HG02885 (cell line): ENCODE data around the gene RCN2.
"Not testable (repeated sequence)": the region's sequence is repeated elsewhere in the genome, so short reads cannot be mapped to it uniquely, and the experiment has no call there.

Experiments used
- ATAC-seq: cut with Tn5 transposase; IDR thresholded peaks from one replicate; pipeline ENCODE4 v1.9.1; 2021; ENCODE audit warnings: mild to moderate bottlenecking; ENCODE audit not compliant: unreplicated experiment, poor library complexity

Gene RCN2

DNA sequence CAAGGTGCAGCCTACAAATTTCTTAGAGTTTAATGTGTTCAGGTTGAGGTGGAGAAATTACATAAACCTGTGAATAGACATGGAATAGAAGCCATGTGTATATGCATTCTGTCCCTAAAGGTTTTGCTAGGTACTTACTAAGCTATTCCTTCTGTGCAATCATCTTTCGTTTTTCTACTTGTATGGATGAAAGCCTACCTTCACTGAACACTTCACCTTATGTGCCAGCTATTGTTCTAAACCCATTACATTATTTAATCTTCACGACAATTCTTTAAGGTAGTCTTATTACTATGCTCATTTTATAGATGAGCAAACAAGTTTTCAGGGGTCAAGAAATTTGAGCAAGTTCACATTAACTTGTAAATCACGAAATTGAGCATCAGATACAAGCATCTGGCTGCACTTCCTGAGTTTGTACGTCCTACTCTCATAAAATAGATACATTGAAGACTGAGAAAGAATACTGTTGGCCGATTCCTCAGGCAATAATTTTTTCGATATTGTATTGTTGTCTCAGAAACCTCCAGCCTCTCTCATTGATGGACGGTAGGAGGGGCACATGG, 635 bp upstream of the RCN2 start:
- no peak for ATAC-seq

DNA sequence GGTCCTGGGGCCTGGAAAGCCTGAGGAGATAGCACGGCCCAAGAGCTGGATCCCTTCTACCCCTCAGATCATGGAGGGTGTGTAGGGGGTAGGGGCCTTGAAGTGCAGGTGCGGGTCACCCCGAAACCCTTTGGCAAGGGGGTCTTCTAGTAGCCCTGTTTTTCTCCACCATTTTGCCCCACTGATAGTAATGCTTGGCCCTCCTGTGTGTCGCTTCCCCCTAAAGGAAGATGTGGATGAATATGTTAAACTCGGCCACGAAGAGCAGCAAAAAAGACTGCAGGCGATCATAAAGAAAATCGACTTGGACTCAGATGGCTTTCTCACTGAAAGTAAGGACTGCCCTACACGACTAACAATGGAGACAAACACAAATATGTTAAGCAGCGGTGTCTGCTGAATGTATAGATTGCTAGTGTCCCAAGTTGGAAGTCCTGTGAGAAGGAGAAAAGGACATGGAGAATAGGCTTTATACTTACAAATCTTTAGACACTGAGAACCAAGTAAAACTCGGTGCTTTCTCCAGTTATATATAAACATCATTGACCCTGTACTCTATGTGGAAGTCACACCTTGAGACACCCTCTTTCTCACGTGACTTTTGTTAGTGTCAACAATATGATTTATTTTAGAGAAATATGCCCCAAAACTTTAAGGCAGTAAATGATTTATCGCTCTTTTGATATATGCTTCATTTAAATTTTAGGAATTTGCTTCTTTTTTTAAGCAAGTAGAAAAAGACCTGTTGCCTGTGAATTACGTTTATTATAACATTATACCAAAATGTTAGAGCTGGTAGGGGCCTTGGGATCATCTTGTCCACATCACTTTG, 802 bp downstream of the RCN2 start:
- no peak for ATAC-seq

DNA sequence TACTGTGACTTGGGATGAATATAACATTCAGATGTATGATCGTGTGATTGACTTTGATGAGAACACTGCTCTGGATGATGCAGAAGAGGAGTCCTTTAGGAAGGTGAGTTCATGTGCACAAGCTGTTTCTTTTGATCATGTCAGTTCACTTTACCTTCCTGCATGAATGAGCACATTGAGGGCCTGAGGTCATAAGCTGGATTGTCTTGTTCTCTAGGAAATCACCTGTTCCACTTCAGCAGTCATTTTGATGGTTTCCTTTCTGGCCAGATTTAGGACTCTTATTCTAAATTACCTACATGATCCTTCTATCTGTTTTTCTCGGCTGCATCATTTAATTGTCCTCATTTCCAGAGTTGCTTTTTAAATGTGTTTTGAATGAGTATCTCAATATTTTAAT, 4.1 kb downstream of the RCN2 start:
- ATAC-seq = no peak

DNA sequence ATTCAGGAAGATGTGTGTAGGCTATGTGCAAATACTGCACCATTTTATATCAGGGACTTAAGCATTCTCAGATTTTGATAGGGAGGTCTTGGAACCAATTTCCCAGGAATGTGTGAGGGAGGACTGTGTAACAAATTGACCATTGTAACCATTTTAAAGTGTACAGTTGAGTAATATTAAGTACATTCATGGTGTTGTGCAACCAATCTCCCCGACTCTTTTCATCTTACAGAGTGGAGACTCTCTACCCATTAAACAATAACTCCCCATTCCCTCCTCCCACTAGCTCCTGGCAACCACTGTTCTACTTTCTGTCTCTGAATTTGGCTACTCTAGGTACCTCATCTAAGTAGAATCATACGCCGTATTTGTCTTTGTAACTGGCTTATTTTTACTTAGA, 5.1 kb downstream of the RCN2 start:
- no peak for ATAC-seq

DNA sequence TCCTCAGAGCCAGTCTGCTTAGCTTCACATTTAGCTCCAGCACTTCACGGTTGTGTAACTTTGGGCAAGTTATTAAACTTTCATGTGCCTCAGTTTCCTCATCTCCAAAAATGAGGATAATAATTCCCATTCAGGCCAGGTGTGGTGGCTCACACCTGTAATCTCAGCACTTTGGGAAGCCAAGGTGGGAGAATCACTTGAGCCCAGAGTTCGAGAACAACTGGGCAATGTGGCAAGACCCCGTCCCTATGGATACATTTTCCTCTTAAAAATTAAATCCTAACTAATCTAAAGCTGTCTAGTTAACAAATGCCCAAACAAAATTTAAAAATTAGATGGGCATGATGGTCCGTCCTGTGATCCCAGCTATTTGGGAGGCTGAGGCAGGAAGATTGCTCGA, 7.2 kb downstream of the RCN2 start:
- no peak for ATAC-seq

DNA sequence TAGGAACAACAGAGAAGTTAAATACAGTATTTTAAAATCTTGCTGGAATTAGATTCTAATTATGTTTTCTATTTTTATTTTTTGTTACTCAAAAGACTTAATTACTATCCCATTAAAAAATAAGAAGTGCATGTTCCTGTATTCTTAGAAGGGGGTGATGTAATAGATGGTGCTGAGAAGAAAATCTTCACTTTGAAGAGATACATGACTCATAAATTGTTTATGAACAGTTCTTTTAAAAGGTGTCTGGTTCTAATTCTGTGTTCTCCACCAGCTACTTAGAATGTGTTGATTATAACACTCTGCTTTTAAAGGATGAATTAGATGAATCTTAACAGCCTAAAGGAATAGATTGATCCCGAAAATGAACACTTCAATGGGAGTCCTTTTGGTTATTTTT, 8.2 kb downstream of the RCN2 start:
- ATAC-seq = no peak

DNA sequence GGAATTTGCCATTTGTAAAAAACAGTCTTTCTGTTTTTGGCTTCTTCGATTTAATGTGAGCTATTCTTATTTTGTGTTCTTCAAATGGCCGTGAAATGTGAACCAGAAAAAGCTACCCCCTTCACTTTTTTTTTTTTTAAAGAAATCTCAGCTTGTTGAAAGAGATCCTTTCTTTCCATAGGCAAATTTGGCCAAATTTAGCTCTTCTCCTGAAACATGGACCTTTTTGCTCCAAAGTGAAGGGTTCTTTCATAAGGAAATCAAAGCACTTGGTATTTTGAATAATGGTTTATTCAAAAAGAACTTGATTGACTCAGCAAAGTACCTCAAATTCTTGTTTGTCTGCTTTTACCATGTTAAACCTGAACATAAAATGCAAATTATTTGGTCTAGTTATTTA, 10.1 kb downstream of the RCN2 start:
- no peak for ATAC-seq

DNA sequence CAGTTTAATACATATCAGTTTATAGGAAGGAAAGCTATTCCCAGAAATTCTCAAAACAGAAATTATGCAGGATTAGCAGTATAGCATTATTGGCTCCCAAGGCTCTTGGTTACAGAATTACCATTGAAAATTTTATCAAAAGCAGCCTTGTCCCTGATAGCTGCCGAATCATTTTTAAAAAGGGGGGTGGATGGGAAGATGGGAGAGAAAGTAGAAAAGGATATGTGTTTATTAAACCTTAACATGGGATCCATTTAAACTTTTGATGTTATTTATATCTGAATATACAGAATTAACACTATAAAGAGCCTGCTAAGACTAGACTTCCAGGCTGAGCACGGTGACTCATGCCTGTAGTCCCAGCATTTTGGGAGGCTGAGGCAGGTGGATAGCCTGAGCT, 10.8 kb downstream of the RCN2 start:
- no peak for ATAC-seq

DNA sequence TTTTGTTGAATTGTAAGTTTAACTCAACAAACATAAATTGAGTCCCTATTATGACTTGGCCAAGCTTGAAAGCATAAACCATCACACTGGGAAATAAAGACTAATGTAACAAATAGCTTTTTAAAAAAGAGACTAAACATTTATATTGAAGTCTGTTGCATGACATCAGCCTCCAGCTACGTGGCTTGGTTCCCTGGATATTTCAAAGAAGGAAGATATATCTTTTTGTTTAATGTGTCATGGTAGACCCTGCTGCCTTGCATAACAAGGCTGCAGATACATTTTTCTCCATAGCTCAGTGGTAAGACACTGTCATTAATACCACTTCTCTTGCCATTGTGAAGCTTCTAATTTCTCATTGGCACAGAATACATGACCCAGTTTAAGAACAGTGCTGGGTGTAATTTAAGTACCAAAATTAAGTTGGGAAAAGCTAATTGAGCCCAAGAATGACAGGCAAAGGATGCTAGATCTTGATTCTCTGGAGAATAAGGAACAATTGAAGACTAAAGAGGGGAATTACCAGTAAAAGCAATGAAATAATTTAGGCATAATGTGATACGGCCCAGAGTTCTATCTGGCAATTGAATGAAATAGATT, 14.0 kb downstream of the RCN2 start:
- ATAC-seq = no peak

DNA sequence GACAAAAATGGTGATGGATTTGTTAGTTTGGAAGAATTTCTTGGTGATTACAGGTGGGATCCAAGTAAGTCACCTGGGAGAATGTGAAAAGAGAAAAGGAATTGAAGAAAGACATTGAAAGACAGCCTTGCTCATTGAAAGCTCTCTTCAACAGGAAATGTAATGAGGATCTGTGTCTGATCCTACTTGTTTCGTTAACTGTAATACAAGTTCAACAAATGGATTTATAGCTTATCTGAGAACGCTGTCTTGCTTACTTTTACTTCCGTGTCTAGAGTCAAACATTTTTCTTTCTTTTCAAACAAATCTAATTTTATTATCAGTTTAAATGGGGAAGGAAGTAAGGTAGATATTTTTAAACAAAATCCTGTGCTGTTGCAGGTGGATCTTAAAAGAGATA, 15.9 kb downstream of the RCN2 start:
- ATAC-seq = no peak

DNA sequence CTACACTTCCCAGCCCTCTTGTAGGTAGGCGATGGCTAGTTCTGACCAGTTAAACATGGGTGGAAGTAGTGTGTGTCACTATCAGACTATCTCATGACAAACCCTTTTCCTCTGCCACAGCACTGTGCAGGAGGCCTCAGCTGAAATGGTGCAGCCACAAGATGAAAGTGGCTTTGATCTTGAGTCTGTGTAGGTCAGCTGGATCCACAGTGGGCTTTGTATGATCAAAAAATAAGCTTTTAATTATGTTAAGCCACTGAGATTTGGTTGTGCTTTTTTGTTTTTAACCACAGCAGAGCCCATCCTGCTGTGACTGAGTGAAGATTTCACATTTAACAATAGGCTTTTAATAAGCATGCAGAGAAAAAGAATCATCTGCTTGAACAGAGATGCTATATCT, 19.7 kb downstream of the RCN2 start:
- no peak for ATAC-seq

DNA sequence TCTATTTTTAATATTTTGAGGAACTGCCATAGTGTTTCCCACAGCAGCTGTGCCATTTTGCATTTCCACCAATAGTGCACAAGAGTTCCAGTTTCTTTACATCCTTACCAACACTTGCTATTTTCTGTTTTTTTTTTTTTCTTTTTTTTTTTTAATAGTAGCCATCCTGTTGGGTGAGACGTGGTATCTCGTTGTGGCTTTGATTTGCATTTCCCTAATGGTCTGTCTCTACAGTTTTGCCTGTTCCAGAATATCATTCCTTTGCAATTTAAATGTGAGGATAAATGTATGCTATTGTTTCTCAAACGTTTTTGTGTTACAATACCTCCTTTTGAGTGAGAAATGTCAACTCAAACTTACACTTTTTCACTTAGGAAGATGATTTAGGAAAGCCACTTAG, 22.4 kb downstream of the RCN2 start:
- ATAC-seq = no peak

DNA sequence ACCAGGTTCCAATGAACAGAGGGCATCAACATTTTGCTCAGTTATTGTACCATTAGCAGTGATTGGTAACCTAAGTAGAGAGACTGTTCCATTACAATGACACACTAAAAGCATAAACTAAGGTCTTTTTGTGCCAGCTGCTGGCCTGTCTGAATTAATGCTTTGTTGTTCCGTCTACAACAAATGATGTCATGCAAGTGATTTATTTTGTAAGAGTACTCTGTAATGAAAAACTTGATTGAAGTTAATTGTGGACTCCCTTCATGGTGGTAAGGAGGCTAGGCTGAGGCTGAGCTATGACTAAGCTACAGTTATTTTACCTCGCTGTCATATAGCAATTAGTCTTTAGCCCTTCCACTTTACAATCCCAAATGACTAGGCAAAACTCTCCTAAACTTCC, 23.2 kb downstream of the RCN2 start:
- no peak for ATAC-seq

DNA sequence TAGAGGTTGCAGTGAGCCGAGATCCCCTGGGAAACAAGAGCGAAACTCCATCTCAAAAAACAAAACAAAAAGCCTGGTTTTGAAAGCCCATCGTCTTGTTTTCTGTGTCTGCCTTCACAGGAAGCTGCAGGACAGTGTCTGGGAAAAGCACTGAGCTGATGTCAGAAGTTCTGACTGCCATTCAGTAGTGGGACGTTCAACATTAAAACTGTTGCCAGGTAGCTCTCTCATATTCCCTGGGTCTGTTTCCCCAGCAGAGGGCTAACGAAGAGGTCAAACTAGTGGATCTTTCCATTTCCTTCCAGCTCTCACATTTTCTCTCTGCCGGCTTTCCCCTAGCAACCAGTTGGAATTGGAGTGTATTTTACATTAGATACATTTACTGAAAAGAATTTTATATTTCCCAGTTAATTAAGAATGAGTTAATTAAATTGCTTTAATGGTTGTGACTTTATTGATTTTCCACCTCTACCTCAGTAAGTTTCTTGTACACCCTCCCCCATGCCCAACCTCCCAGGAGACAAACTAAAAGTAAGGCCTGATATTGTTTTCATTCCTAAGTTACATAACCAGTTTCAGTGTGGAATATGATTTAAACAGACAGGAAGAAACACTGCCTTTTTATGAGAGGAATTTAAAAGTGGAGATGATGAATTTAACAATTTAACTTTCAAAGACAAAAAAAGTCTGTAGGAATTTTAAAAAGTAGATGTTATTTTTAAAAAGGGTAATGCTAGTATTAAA, 29.9 kb downstream of the RCN2 start:
- no peak for ATAC-seq

DNA sequence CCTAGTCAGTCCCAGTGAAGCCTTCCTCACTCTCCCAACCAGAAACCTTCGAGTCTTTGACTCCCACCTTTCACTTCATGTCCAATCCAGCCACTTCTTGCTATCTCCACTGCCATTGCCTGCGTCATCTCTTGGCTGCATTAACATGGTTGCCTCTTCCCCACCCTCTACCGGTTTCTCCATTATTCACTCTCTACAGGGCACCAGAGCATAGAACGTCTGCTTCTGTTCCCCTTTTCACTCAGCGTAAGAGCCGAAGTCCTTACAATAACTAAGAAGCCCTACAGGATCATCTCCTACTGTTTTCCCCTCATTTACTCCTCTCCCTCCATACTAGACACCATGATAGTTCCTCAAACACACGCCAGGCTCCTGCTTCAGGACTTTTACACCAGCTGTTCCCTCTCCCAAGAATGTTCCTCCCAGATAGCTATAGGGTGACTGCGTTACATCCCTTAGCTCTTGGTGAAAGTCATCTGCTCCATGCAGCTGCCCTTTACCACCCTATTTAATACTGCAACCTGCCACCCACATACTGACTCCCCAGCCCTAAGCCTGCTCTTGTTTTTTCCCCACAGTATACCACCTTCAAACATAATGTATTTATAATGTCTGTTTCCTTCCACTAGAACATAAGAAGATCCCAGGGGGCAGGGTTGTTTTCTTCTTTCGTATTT, 30.9 kb downstream of the RCN2 start:
- ATAC-seq = no peak

DNA sequence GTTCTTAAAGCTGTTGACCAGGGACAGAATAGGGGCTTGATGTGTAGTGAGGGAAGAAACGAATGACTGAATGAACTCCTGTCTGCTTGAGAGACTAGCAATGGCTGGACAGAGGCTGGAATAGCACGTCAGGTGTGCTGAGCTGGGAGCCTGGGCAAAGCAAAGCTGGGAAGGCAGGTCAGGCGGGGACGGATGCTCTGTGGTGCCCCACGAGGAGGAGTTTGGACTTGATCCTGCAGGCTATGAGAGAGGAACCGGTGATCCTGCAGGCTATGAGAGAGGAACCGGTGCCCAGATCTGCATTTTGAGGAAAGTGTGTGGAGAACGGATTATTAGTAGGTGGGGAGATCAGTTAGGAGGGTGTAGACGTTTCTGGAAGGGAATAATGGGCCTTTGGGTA, 32.0 kb downstream of the RCN2 start:
- ATAC-seq = no peak

DNA sequence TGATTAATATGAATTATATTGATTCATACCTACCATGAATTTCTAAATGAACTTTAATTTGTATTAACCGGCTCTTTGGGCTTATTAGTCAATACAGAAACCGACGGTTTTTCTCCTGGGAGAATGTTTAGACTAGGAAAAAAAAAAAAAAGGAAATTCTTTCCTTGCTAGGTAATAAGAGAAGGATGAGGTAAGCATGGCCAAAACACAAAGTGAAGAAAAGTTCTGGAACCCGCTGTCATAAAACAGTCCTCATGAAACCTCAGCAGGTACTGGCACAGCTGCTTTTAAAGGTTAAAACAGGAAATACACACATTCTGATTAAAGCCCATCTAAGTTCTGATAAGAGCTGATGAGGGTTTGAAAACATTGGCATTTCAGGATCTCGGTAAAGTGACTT, 32.6 kb downstream of the RCN2 start:
- ATAC-seq = no peak

DNA sequence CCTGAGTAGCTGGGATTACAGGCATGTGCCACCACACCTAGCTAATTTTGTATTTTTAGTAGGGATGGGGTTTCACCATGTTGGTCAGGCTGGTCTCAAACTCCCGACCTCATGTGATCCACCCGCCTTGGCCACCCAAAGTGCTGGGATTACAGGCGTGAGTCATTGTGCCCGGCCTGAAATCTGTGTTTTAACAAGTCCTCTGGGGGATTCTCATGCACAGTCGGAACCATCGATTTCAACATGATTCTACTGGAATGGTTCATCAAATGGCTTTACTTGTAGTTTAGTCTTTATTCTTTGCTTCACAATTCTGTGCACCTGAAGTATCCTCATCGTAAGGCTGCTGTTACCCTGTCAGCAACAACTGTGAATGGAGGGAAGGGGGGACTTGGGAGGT, 34.5 kb downstream of the RCN2 start:
- ATAC-seq = not testable (repeated sequence)

DNA sequence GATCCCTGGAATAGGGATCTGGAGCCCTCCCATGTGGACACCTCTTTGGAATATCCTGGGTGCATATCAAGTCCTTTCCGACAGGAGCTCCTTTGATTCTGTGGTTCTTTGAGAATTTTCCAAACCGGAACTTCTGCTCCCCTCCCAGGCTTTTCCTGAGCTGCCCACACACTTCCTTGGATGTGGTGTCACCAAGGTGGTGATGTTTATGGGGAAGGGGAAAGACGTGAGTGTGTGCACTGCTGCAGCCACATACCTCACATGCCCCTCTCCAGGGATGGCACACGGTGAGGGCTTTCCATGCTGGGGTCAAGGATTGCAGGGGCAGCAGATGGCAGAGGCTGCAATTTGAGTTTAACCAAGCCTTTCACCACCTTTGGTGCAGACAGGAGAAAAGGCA, 35.5 kb downstream of the RCN2 start:
- no peak for ATAC-seq

DNA sequence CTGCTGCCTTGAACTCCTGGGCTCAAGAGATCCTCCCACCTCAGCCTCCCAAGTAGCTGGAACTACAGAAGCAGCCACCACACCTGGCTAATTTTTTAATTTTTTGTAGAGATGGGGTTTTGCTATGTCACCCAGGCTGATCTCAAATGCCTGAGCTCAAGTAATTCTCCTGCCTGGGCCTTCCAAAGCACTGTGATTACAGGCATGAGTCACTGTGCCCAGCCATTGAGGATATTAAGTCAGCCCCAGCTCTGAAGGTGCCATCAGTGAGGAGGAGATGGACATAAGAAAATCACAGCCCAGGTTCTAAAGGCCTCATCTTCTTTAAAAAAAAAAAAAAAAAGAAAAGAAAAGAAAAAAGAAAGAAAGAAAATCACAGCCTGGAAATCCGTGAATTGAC, 36.8 kb downstream of the RCN2 start:
- ATAC-seq = no peak
